Activated CD8-positive, alpha-beta memory T cell treated with anti-CD3 and anti-CD28 coated beads for 36 hours (primary cell): ENCODE results near the gene ST3GAL6. TPM values are rescaled to one million over a fixed set of nuclear protein-coding genes. Genes with fewer than 3 reads are reported as not detected.

ENCODE experiments used
- CTCF ChIA-PET: fragments of 350-600 bp; sonication (Branson Sonifier 250); formaldehyde crosslinking; loops from one replicate; lab custom pipeline; 2021; ENCODE audit warnings: antibody characterized with exemption; lab: Charles Lee
- POLR2A ChIA-PET: fragments of 350-600 bp; sonication (Branson Sonifier 250); formaldehyde crosslinking; loops from one replicate; lab custom pipeline; 2021; ENCODE audit warnings: antibody characterized with exemption; lab: Charles Lee
- total RNA-seq, 2 experiments: library from RNA; stranded (reverse); gene quantifications; one replicate each; pipeline ENCODE4 v1.2.3, GENCODE V29; 2021

Gene ST3GAL6
- total RNA-seq, 2 experiments from 2014 or later = not detected

GRCh38 chr3:98791341-98792325 lies 28.5 kb downstream of the ST3GAL6 start:
- POLR2A ChIA-PET = no interaction called here

GRCh38 chr3:98793971-98794370 lies 30.8 kb downstream of the ST3GAL6 start:
- ChIA-PET POLR2A (no interaction called here), CTCF (no interaction called here)

More at GRCh38 chr3:98791341-98792325, 28.5 kb downstream of the ST3GAL6 start:
- CTCF ChIA-PET = no interaction called here

- ChIA-PET CTCF (no interaction called here), POLR2A (no interaction called here)
These were observed 33.2 kb downstream of the ST3GAL6 start for GRCh38 chr3:98796334-98796733.

GRCh38 chr3:98797905-98798304 lies 34.8 kb downstream of the ST3GAL6 start:
- ChIA-PET POLR2A (no interaction called here), CTCF (no interaction called here)

- ChIA-PET POLR2A (no interaction called here), CTCF (interaction anchor here (0.5 kb wide), 1 partner anchor 513 kb away, joined by 3 read pairs; no protein-coding TSS in a partner anchor)
These were observed 35.7 kb downstream of the ST3GAL6 start for GRCh38 chr3:98798820-98799219.

GRCh38 chr3:98799479-98799878 lies 36.3 kb downstream of the ST3GAL6 start:
- ChIA-PET CTCF (no interaction called here), POLR2A (no interaction called here)

GRCh38 chr3:98800401-98800800 lies 37.3 kb downstream of the ST3GAL6 start:
- CTCF ChIA-PET = no interaction called here
- POLR2A ChIA-PET = no interaction called here

GRCh38 chr3:98801043-98801747 lies 38.1 kb downstream of the ST3GAL6 start:
- ChIA-PET CTCF (no interaction called here), POLR2A (no interaction called here)

GRCh38 chr3:98805571-98805970 lies 42.4 kb downstream of the ST3GAL6 start:
- POLR2A ChIA-PET = no interaction called here
- CTCF ChIA-PET = no interaction called here

- CTCF ChIA-PET = no interaction called here
- POLR2A ChIA-PET = no interaction called here
These were observed 43.4 kb downstream of the ST3GAL6 start for GRCh38 chr3:98806521-98806920.

GRCh38 chr3:98807011-98807410 lies 43.9 kb downstream of the ST3GAL6 start:
- ChIA-PET POLR2A (no interaction called here), CTCF (no interaction called here)

- CTCF ChIA-PET = no interaction called here
These were observed 44.4 kb downstream of the ST3GAL6 start for GRCh38 chr3:98807561-98807960.

GRCh38 chr3:98808071-98808470 lies 44.9 kb downstream of the ST3GAL6 start:
- CTCF ChIA-PET = no interaction called here
- POLR2A ChIA-PET = no interaction called here

More at GRCh38 chr3:98807561-98807960, 44.4 kb downstream of the ST3GAL6 start:
- POLR2A ChIA-PET = no interaction called here

GRCh38 chr3:98809557-98809956 lies 46.4 kb downstream of the ST3GAL6 start:
- POLR2A ChIA-PET = no interaction called here
- CTCF ChIA-PET = no interaction called here

GRCh38 chr3:98811048-98811447 lies 47.9 kb downstream of the ST3GAL6 start:
- POLR2A ChIA-PET = no interaction called here
- CTCF ChIA-PET = no interaction called here

- ChIA-PET CTCF (interaction anchor here (0.8 to 1.7 kb wide), 2 partner anchors 211 to 774 kb away, joined by 3 to 4 read pairs; no protein-coding TSS in a partner anchor), POLR2A (no interaction called here)
These were observed 49.8 kb downstream of the ST3GAL6 start for GRCh38 chr3:98812851-98813374.

- ChIA-PET POLR2A (no interaction called here), CTCF (no interaction called here)
These were observed 51.8 kb downstream of the ST3GAL6 start for GRCh38 chr3:98814817-98815420.

- ChIA-PET CTCF (no interaction called here), POLR2A (no interaction called here)
These were observed 54.5 kb downstream of the ST3GAL6 start for GRCh38 chr3:98817547-98818041.

- POLR2A ChIA-PET = interaction anchor here (0.6 kb wide), 1 partner anchor 12 kb away, joined by 3 read pairs; no protein-coding TSS in a partner anchor
These were observed 57.9 kb downstream of the ST3GAL6 start for GRCh38 chr3:98821063-98821462.

More at GRCh38 chr3:98821063-98821462, 57.9 kb downstream of the ST3GAL6 start:
- CTCF ChIA-PET = no interaction called here
